H9 (cell line): Measurements from ENCODE around the gene MAPK8IP3. TPM values are rescaled to one million over a fixed set of nuclear protein-coding genes. Genes with fewer than 3 reads are reported as not detected.

ENCODE experiments used
- DNase-seq: peaks from one replicate; pipeline ENCODE4 v3.0.0-alpha.2; 2017
- H2AFZ ChIP-seq: one replicate; pipeline ENCODE4 v1.6.1; 2013; ENCODE audit warnings: mild to moderate bottlenecking, low read length, control low read depth, moderate library complexity
- H2AK5ac ChIP-seq: 2 replicates; pipeline ENCODE4 v1.6.1; 2013; ENCODE audit warnings: low read length, control low read depth, mixed read lengths; ENCODE audit not compliant: insufficient read length
- H2BK120ac ChIP-seq: one replicate; pipeline ENCODE4 v1.6.1; 2013; ENCODE audit warnings: low read depth, mild to moderate bottlenecking, low read length, control low read depth, inconsistent platforms; ENCODE audit not compliant: poor library complexity, severe bottlenecking
- H2BK12ac ChIP-seq: 2 replicates; pipeline ENCODE4 v1.6.1; 2013; ENCODE audit warnings: low read length, control low read depth, mixed read lengths, low read depth; ENCODE audit not compliant: insufficient read length
- H2BK15ac ChIP-seq: 2 replicates; pipeline ENCODE4 v1.6.1; 2013; ENCODE audit warnings: low read depth, low read length, control low read depth
- H2BK20ac ChIP-seq: one replicate; pipeline ENCODE4 v1.6.1; 2013; ENCODE audit warnings: low read depth, mild to moderate bottlenecking, low read length, control low read depth, inconsistent platforms; ENCODE audit not compliant: poor library complexity, severe bottlenecking
- H2BK5ac ChIP-seq: 2 replicates; pipeline ENCODE4 v1.6.1; 2013; ENCODE audit warnings: low read length, control low read depth, mixed read lengths; ENCODE audit not compliant: insufficient read length
- H3K14ac ChIP-seq: 2 replicates; pipeline ENCODE4 v1.6.1; 2013; ENCODE audit warnings: low read length, control low read depth; ENCODE audit not compliant: insufficient read depth
- H3K18ac ChIP-seq: 2 replicates; pipeline ENCODE4 v1.6.1; 2013; ENCODE audit warnings: low read depth, mild to moderate bottlenecking, mixed read lengths, low read length, control low read depth; ENCODE audit not compliant: insufficient read length
- H3K23ac ChIP-seq: 2 replicates; pipeline ENCODE4 v1.6.1; 2013; ENCODE audit warnings: low read length, control low read depth, mixed read lengths, low read depth; ENCODE audit not compliant: insufficient read length
- H3K23me2 ChIP-seq: 2 replicates; pipeline ENCODE4 v1.6.1; 2013; ENCODE audit warnings: low read depth, mild to moderate bottlenecking, mixed read lengths, low read length, control low read depth; ENCODE audit not compliant: insufficient read length, poor library complexity, severe bottlenecking
- H3K27ac ChIP-seq: 2 replicates; pipeline ENCODE4 v1.5.1; 2013; ENCODE audit warnings: low read length, control low read depth, mixed read lengths, low read depth; ENCODE audit not compliant: insufficient read length
- H3K27me3 ChIP-seq: 2 replicates; pipeline ENCODE4 v1.6.1; 2013; ENCODE audit warnings: low read length, control low read depth, inconsistent platforms; ENCODE audit not compliant: insufficient read depth
- H3K4ac ChIP-seq: 2 replicates; pipeline ENCODE4 v1.6.1; 2013; ENCODE audit warnings: low read depth, mild to moderate bottlenecking, control low read depth, inconsistent platforms, low read length, moderate library complexity
- H3K4me1 ChIP-seq: 2 replicates; pipeline ENCODE4 v1.6.1; 2013; ENCODE audit warnings: low read length, control low read depth, inconsistent platforms; ENCODE audit not compliant: insufficient read depth
- H3K4me2 ChIP-seq: 2 replicates; pipeline ENCODE4 v1.6.1; 2013; ENCODE audit warnings: low read length, control low read depth, mixed read lengths; ENCODE audit not compliant: insufficient read length, insufficient read depth
- H3K56ac ChIP-seq: 2 replicates; pipeline ENCODE4 v1.6.1; 2013; ENCODE audit warnings: low read depth, mild to moderate bottlenecking, mixed read lengths, low read length, control low read depth; ENCODE audit not compliant: insufficient read length
- H3K79me1 ChIP-seq: 2 replicates; pipeline ENCODE4 v1.6.1; 2013; ENCODE audit warnings: low read depth, mild to moderate bottlenecking, moderate library complexity, low read length, control low read depth, inconsistent platforms; ENCODE audit not compliant: insufficient read depth, poor library complexity, severe bottlenecking
- H3K79me2 ChIP-seq: 2 replicates; pipeline ENCODE4 v1.6.1; 2013; ENCODE audit warnings: low read length, control low read depth, inconsistent platforms; ENCODE audit not compliant: insufficient read depth
- H3K9ac ChIP-seq: 2 replicates; pipeline ENCODE4 v1.6.1; 2013; ENCODE audit warnings: low read length, control low read depth, mixed read lengths; ENCODE audit not compliant: insufficient read length; ENCODE audit errors: extremely low read depth
- H3K9me3 ChIP-seq: one replicate; pipeline ENCODE4 v1.6.1; 2013; ENCODE audit warnings: low read depth, low read length, inconsistent platforms; ENCODE audit not compliant: control insufficient read depth
- H3T11ph ChIP-seq: one replicate; pipeline ENCODE4 v1.6.1; 2013; ENCODE audit warnings: mild to moderate bottlenecking, low read length, control low read depth, inconsistent platforms
- H4K20me1 ChIP-seq: one replicate; pipeline ENCODE4 v1.6.1; 2013; ENCODE audit not compliant: control insufficient read depth, insufficient read length, insufficient read depth
- H4K5ac ChIP-seq: 2 replicates; pipeline ENCODE4 v1.6.1; 2013; ENCODE audit warnings: low read depth, mild to moderate bottlenecking, mixed read lengths, low read length, control low read depth; ENCODE audit not compliant: insufficient read length
- H4K8ac ChIP-seq: replicated peaks from 2 replicates; pipeline ENCODE4 v1.6.1; 2013; ENCODE audit warnings: low read length, control low read depth, mixed read lengths, low read depth; ENCODE audit not compliant: insufficient read length
- H4K91ac ChIP-seq: 2 replicates; pipeline ENCODE4 v1.6.1; 2013; ENCODE audit warnings: low read depth, mild to moderate bottlenecking, moderate library complexity, mixed read lengths, low read length, control low read depth; ENCODE audit not compliant: insufficient read length
- H3K27ac Mint-ChIP-seq, 3 experiments: 2 replicates in 2 of 3; 3 replicates in 1 of 3; pipeline ENCODE4 v1.8.0; 2020 to 2021; ENCODE audit warnings: mixed read lengths in 3 of 3, mild to moderate bottlenecking in 1 of 3, moderate library complexity in 1 of 3
- H3K27me3 Mint-ChIP-seq: 2 replicates; pipeline ENCODE4 v1.8.0; 2021; ENCODE audit warnings: low read depth, mild to moderate bottlenecking, moderate library complexity, mixed read lengths
- H3K36me3 Mint-ChIP-seq, 3 experiments: 2 replicates in 2 of 3; 3 replicates in 1 of 3; pipeline ENCODE4 v1.8.0; 2020 to 2021; ENCODE audit warnings: low read depth in 3 of 3, mixed read lengths in 3 of 3; ENCODE audit not compliant: insufficient read depth in 1 of 3
- H3K4me1 Mint-ChIP-seq, 2 experiments: 2 replicates each; pipeline ENCODE4 v1.8.0; 2020; ENCODE audit warnings: mixed read lengths in 2 of 2
- H3K4me3 Mint-ChIP-seq, 2 experiments: 2 replicates in 1 of 2; 3 replicates in 1 of 2; pipeline ENCODE4 v1.8.0; 2020 to 2021; ENCODE audit warnings: mild to moderate bottlenecking in 2 of 2, mixed read lengths in 2 of 2, moderate library complexity in 1 of 2
- H3K9me3 Mint-ChIP-seq, 2 experiments: 2 replicates in 1 of 2; 3 replicates in 1 of 2; pipeline ENCODE4 v1.8.0; 2020; ENCODE audit warnings: mild to moderate bottlenecking in 2 of 2, mixed read lengths in 2 of 2, moderate library complexity in 1 of 2
- CTCF ChIP-seq: fragments of 200-600 bp; sonication (generic); conservative IDR thresholded peaks from 3 replicates; pipeline ENCODE4 v1.8.0; 2021; ENCODE audit warnings: antibody characterized with exemption, mild to moderate bottlenecking
- WGBS: extraction: QIAGEN DNeasy Blood & Tissue Kit; methylation state at CpG from one replicate; pipeline ENCODE4 v1.1.7; 2013; ENCODE audit warnings: missing lambda C conversion rate, low lambda C conversion rate, mixed read lengths; ENCODE audit not compliant: insufficient read length; ENCODE audit errors: extremely low coverage; 5-methylcytosine and 5-hydroxymethylcytosine counted together
- total RNA-seq: library from RNA; stranded (reverse); gene quantifications from 2 replicates; pipeline ENCODE4 v1.2.1, GENCODE V29; 2021

MAPK8IP3 gene
- total RNA-seq, 1 experiment from 2014 or later, result 51.3 TPM

- no peak overlapping the region for H2BK120ac ChIP-seq
- no peak overlapping the region for H2BK20ac ChIP-seq
- no peak overlapping the region for H3K18ac ChIP-seq
- no peak overlapping the region for H2AK5ac ChIP-seq
- no peaks in the 10 kb centered on the region for H3K27me3 Mint-ChIP-seq
- no peak overlapping the region for H3K14ac ChIP-seq
- H3K4me3 Mint-ChIP-seq, result no peak overlapping the region
- no peak overlapping the region for H2BK5ac ChIP-seq
- H3K79me2 ChIP-seq, result peaks cover 8% of the 10 kb centered on the region; the same call in 1 of the 2 replicates
- no peak overlapping the region for H3K23ac ChIP-seq
- H2AFZ ChIP-seq, result no peak overlapping the region
- H3T11ph ChIP-seq, result no peak overlapping the region
- WGBS, result no CpG with 5 or more reads among the region's 44 CpGs
- no peak overlapping the region for H2BK15ac ChIP-seq
- H3K79me1 ChIP-seq, result peaks cover 5% of the 10 kb centered on the region
- H3K27ac Mint-ChIP-seq, result no peak overlapping the region
- no peaks in the 10 kb centered on the region for H4K20me1 ChIP-seq
- no peak overlapping the region for H3K4me2 ChIP-seq
- no peaks in the 10 kb centered on the region for H3K9me3 ChIP-seq
- H4K91ac ChIP-seq, result no peak overlapping the region
- H3K9me3 Mint-ChIP-seq, result no peaks in the 10 kb centered on the region
- no peak for TF ChIP-seq CTCF
- no peak overlapping the region for H4K5ac ChIP-seq
- no peaks in the 10 kb centered on the region; the same call in 1 of the 2 replicates for H3K4me1 ChIP-seq
- H3K56ac ChIP-seq, result no peak overlapping the region
- H3K27ac ChIP-seq, result no peak overlapping the region
- no peaks in the 10 kb centered on the region for H3K27me3 ChIP-seq
- H2BK12ac ChIP-seq, result no peak overlapping the region
- no peaks in the 10 kb centered on the region for H3K23me2 ChIP-seq
- no peak for DNase-seq
- H3K4ac ChIP-seq, result no peak overlapping the region
- peaks cover 0 to 6% of the 10 kb centered on the region in 2 experiments; a peak in 1 of 4 replicates for H3K4me1 Mint-ChIP-seq
- no peak overlapping the region for H3K9ac ChIP-seq
- peaks cover 5 to 17% (median 15%) of the 10 kb centered on the region in 3 experiments; a peak in 6 of 7 replicates for H3K36me3 Mint-ChIP-seq
- H4K8ac ChIP-seq, result no peak overlapping the region
Measured at GRCh38 chr16:1787322-1788094, 81.5 kb downstream of the MAPK8IP3 start.
